Activated CD4-positive, alpha-beta T cell treated with anti-CD3 and anti-CD28 coated beads, Interleukin-2, Interleukin-6, amounts not matched to agents 100 ng/mL and 50 ng/mL, durations not matched to agents 16 hours and 8 hours (primary cell): Measurements from ENCODE around the gene NOC2L.
"Not testable (repeated sequence)": the region's sequence is repeated elsewhere in the genome, so short reads cannot be mapped to it uniquely, and the experiment has no call there.

ENCODE experiments used
- DNase-seq: peaks from one replicate; pipeline ENCODE4 v3.0.0-alpha.2; 2020

Gene NOC2L

GRCh38 chr1:897951-898350 is 61.1 kb downstream of the NOC2L start:
- not testable (repeated sequence) for DNase-seq

GRCh38 chr1:897226-897625 is 61.8 kb downstream of the NOC2L start:
- no peak for DNase-seq
